Measurements from ENCODE around the gene ALS2CL. TPM values are rescaled to one million over a fixed set of nuclear protein-coding genes. Genes with fewer than 3 reads are reported as not detected.

ALS2CL gene
- total RNA-seq, 1 experiment from 2014 or later = 0.24 TPM

DNA sequence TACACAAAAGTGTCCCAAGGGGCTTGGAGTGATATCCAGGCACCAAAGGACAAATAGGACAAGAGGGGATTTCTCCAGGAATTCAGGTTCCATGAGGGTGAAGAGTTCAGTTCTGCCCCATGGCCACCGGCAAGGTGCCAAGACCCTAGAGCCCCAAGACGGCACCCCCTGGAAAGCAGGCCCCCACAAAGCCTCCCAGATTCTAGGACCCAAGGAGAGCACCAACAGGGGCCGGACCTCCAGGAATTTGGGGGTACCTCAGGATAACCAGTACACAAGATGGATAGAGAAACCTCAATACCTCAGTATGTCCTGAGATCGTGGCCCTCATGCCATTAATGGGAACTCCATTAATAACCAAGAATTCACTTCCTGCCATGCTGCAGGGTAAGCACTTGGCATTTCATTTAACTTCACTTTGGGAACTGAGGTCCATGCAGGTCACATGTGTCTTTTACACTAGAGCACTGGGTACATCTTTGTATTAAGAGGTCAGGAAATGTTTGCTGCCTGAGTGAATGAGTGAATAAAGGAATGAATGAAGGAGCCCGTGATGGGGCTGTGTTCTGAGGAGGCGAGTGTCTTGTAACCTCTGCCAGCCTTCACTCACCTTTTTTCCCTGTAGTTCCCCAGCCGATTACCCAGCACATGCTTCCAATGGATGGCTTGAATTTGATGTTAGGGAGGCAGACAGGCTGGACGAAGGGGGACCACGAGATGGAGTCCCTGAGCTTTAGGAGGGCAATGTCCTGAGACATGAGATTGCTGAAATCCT, 39.7 kb upstream of the ALS2CL start:
- POLR2A ChIA-PET (ENCODE audit: low non-redundant PET) = no interaction called here
- TF ChIP-seq, protein P1, sequence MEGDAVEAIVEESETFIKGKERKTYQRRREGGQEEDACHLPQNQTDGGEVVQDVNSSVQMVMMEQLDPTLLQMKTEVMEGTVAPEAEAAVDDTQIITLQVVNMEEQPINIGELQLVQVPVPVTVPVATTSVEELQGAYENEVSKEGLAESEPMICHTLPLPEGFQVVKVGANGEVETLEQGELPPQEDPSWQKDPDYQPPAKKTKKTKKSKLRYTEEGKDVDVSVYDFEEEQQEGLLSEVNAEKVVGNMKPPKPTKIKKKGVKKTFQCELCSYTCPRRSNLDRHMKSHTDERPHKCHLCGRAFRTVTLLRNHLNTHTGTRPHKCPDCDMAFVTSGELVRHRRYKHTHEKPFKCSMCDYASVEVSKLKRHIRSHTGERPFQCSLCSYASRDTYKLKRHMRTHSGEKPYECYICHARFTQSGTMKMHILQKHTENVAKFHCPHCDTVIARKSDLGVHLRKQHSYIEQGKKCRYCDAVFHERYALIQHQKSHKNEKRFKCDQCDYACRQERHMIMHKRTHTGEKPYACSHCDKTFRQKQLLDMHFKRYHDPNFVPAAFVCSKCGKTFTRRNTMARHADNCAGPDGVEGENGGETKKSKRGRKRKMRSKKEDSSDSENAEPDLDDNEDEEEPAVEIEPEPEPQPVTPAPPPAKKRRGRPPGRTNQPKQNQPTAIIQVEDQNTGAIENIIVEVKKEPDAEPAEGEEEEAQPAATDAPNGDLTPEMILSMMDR (conservative IDR thresholded peaks at IDR 0.05; ENCODE audit: low read depth, low read length) = no peak
- no peak for TF ChIP-seq EZH2 (IDR thresholded peaks at IDR 0.05; ENCODE audit: borderline replicate concordance, low read depth, low read length, poor library complexity, severe bottlenecking)

DNA sequence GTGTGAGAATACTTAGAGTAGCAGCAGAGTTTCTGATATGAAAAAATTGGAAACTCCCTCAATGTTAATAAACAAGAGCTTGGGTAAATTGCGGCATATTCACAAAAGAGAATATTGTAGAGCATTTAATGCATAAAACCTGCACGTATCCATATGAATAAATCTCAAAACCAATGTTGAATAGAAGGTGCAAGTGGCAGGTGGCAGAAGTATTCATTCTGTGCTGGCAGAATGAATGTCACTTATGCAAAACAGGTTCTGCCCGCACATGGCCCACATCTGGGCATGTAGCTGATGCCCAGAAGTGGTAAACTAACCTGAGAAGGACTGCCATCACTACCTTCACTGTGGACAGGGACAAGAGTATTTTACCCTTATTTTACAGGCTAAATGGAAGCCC, 38.3 kb upstream of the ALS2CL start:
- Histone ChIP-seq H3K27me3 (replicated peaks; ENCODE audit: insufficient read depth, low read depth, low read length, poor library complexity) (no peaks in the 10 kb centered on the region), H3K4me1 (ENCODE audit: insufficient read depth, low read length, poor library complexity, severe bottlenecking) (no peaks in the 10 kb centered on the region), H3K27ac (ENCODE audit: low read depth, low read length, poor library complexity, severe bottlenecking) (no peak overlapping the region), H3K36me3 (ENCODE audit: insufficient read depth, low read length, poor library complexity, severe bottlenecking) (no peaks in the 10 kb centered on the region), H3K9me3 (ENCODE audit: low read depth, low read length, poor library complexity, severe bottlenecking) (no peaks in the 10 kb centered on the region), H3K4me3 (ENCODE audit: low read depth, low read length, poor library complexity, severe bottlenecking) (no peak overlapping the region)
- no peak for DNase-seq (ENCODE audit: low spot score)
- no TSS peak for BruUV-seq (replicated peaks)
- POLR2A ChIA-PET (ENCODE audit: low non-redundant PET) = no interaction called here
- CTCF ChIA-PET = no interaction called here
- intact Hi-C loops (cut with micrococcal nuclease; ENCODE audit: unreplicated experiment) = no loop called here
- TF ChIP-seq, protein P1 (conservative IDR thresholded peaks at IDR 0.05; ENCODE audit: low read depth, low read length) = no peak
- no peak for TF ChIP-seq EZH2 (IDR thresholded peaks at IDR 0.05; ENCODE audit: borderline replicate concordance, low read depth, low read length, poor library complexity, severe bottlenecking)

More for the DNA sequence above, 39.7 kb upstream of the ALS2CL start:
- DNase-seq (ENCODE audit: low spot score) = no peak
- intact Hi-C loops (cut with micrococcal nuclease; ENCODE audit: unreplicated experiment) = no loop called here
- Histone ChIP-seq H3K36me3 (ENCODE audit: insufficient read depth, low read length, poor library complexity, severe bottlenecking) (no peaks in the 10 kb centered on the region), H3K27ac (ENCODE audit: low read depth, low read length, poor library complexity, severe bottlenecking) (no peak overlapping the region), H3K9me3 (ENCODE audit: low read depth, low read length, poor library complexity, severe bottlenecking) (no peaks in the 10 kb centered on the region), H3K27me3 (replicated peaks; ENCODE audit: insufficient read depth, low read depth, low read length, poor library complexity) (no peaks in the 10 kb centered on the region), H3K4me3 (ENCODE audit: low read depth, low read length, poor library complexity, severe bottlenecking) (no peak overlapping the region), H3K4me1 (ENCODE audit: insufficient read depth, low read length, poor library complexity, severe bottlenecking) (no peaks in the 10 kb centered on the region)
- no TSS peak for BruUV-seq (replicated peaks)
- CTCF ChIA-PET = no interaction called here

DNA sequence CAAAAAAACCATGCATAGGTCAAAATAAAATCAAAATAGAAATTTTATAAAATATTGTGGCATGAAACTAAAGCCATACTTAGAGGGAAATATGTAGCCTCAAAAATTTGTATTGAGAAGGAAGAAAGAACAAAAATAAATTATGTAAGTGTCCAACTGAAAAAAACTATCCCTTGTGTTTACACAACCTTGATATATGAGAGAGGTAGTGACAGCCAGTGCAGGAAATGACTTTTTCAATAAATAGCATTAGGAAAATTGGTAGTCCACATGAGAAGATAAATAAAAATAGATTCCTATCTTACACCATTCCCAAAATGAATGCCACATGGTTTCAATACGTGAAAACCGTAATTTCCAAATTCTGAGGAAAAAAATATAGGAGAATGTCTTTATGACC, 37.3 kb upstream of the ALS2CL start:
- TF ChIP-seq, protein P1 (conservative IDR thresholded peaks at IDR 0.05; ENCODE audit: low read depth, low read length) = no peak
- TF ChIP-seq EZH2 (IDR thresholded peaks at IDR 0.05; ENCODE audit: borderline replicate concordance, low read depth, low read length, poor library complexity, severe bottlenecking) = no peak
- no peak overlapping the region for H3K4me3 ChIP-seq (ENCODE audit: low read depth, low read length, poor library complexity, severe bottlenecking)
- no peaks in the 10 kb centered on the region for H3K27me3 ChIP-seq (replicated peaks; ENCODE audit: insufficient read depth, low read depth, low read length, poor library complexity)
- intact Hi-C loops (cut with micrococcal nuclease; ENCODE audit: unreplicated experiment) = no loop called here
- ChIA-PET CTCF (no interaction called here), POLR2A (ENCODE audit: low non-redundant PET) (no interaction called here)
- H3K4me1 ChIP-seq (ENCODE audit: insufficient read depth, low read length, poor library complexity, severe bottlenecking) = no peaks in the 10 kb centered on the region
- DNase-seq (ENCODE audit: low spot score) = no peak
- H3K36me3 ChIP-seq (ENCODE audit: insufficient read depth, low read length, poor library complexity, severe bottlenecking) = no peaks in the 10 kb centered on the region
- H3K27ac ChIP-seq (ENCODE audit: low read depth, low read length, poor library complexity, severe bottlenecking) = no peak overlapping the region
- no peaks in the 10 kb centered on the region for H3K9me3 ChIP-seq (ENCODE audit: low read depth, low read length, poor library complexity, severe bottlenecking)
- no TSS peak for BruUV-seq (replicated peaks)

Data from A673 (cell line).